NCI-H510A (cell line): ENCODE data around the gene RAP1A.

Experiments
- DNase-seq: peaks from one replicate; lab custom pipeline; 2025; lab: John Stamatoyannopoulos, UW

Gene RAP1A

GRCh38 chr1:111719674-111720132, 100.1 kb downstream of the RAP1A start:
- DNase-seq = no peak

GRCh38 chr1:111720274-111720976, 100.8 kb downstream of the RAP1A start:
- no peak for DNase-seq

- no peak for DNase-seq
Measured at GRCh38 chr1:111720977-111721786, 101.6 kb downstream of the RAP1A start.

- no peak for DNase-seq
Measured at GRCh38 chr1:111723091-111723806, 103.7 kb downstream of the RAP1A start.

GRCh38 chr1:111723871-111724270, 104.3 kb downstream of the RAP1A start:
- DNase-seq = no peak

- DNase-seq = no peak
Measured at GRCh38 chr1:111725192-111725591, 105.6 kb downstream of the RAP1A start.

GRCh38 chr1:111727056-111727455, 107.5 kb downstream of the RAP1A start:
- no peak for DNase-seq

- no peak for DNase-seq
Measured at GRCh38 chr1:111729271-111729921, 109.8 kb downstream of the RAP1A start.

GRCh38 chr1:111729946-111730681, 110.5 kb downstream of the RAP1A start:
- DNase-seq = no peak

GRCh38 chr1:111730706-111731105, 111.1 kb downstream of the RAP1A start:
- no peak for DNase-seq

- DNase-seq = no peak
Measured at GRCh38 chr1:111731956-111732355, 112.4 kb downstream of the RAP1A start.

- no peak for DNase-seq
Measured at GRCh38 chr1:111732718-111733117, 113.1 kb downstream of the RAP1A start.

- DNase-seq = no peak
Measured at GRCh38 chr1:111733183-111733991, 113.8 kb downstream of the RAP1A start.

GRCh38 chr1:111733992-111734341, 114.4 kb downstream of the RAP1A start:
- no peak for DNase-seq

- no peak for DNase-seq
Measured at GRCh38 chr1:111734426-111734825, 114.8 kb downstream of the RAP1A start.

- no peak for DNase-seq
Measured at GRCh38 chr1:111734856-111735255, 115.3 kb downstream of the RAP1A start.

- no peak for DNase-seq
Measured at GRCh38 chr1:111735321-111735720, 115.7 kb downstream of the RAP1A start.

GRCh38 chr1:111735858-111736544, 116.4 kb downstream of the RAP1A start:
- peak; percentile 48 for DNase-seq

- no peak for DNase-seq
Measured at GRCh38 chr1:111736548-111737215, 117.1 kb downstream of the RAP1A start.
